Stimulated activated CD8-positive, alpha-beta memory T cell treated with anti-CD3 and anti-CD28 coated beads, Interleukin-4, amount 100 ng/mL, for 4 hours (primary cell): ENCODE data around the gene MYOM3.

Source experiments
- DNase-seq, 2 donors: peaks; one replicate each; pipeline ENCODE4 v3.0.0-alpha.2; 2020; ENCODE audit warnings: low read depth in 2 of 2, low spot score in 1 of 2

MYOM3 gene

DNA sequence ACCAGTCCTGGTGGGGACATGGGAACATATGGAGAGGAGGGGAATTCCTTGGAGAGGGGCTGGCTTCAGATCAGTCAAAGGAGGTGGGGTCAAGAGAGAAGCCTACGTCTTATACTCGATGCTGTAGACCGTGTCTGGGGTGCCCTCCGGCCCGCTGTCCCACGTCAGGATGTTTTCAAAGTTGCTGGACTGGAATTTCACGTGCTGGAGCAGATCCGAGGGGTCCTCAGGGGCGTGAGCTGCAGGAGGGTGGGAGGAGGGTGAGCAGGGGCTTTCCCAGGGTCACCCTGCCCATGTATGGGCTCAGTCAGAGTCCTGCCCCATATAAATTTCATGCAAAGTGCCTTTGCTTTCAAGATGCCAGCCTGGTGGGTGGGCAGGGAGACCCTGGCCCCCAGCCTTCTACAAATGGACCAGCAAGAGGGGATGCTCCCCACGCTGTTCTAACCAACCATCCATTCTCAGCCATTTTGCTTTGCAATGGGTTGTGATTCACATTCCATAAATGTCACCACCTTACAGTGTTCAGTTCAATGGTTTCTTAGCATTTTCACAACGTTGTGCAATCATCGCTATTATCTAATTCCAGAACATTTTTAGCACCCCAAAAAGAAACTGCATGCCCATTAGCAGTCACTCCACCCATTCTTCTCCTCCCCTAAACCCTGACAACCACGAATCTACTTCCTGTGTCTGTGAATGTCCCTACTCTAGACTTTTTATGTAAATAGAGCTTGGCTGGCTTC lies 26.7 kb upstream of the MYOM3 start:
- DNase-seq = no peak

DNA sequence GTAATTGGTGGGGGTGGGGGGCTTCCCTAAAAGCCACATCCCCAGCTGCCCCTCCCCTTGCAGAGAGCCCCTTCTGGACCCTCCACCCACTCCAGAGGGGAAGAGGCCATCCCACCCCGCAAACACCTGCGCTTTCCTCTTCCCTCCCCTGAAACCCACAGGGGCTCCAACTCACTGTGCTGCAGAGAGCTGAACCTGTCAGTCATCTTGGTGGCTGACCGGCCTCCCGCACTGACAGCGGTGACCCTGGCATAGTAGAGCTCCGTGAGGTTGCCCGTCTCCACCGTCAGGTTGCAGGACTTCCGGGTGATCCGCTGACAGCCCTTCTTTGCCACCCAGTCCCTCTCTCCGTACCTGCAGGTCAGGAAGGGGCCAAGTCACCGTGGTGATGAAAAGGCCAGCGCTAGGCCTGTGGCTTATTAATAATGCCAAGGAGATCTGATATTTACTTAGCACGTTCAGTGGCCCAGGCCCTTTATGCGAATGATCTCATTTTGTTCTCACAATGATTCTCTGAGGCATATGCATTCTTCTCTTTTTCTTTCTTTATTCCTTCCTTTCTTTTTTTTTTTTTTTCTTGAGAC lies 25.1 kb upstream of the MYOM3 start:
- no peak for DNase-seq

DNA sequence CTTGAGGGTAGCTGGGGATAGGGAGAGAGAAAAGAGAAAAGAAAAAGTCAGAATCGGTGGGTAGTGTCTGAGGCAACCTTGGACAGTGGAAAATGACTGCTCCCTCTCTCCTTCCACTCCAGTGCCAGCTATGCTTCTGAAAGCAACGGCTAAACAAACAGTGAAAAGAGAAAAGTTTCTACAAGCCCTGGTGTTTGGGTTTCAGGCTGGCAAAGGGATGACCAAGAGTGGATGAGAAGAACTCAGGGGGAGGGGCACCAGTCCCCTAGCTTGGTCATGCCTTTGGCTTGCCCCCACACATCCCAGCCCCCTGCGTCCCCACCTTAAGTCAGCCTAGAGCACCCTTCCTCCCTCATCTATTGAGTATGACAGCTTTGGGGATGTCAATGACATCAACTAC lies 22.4 kb upstream of the MYOM3 start:
- DNase-seq = no peak

DNA sequence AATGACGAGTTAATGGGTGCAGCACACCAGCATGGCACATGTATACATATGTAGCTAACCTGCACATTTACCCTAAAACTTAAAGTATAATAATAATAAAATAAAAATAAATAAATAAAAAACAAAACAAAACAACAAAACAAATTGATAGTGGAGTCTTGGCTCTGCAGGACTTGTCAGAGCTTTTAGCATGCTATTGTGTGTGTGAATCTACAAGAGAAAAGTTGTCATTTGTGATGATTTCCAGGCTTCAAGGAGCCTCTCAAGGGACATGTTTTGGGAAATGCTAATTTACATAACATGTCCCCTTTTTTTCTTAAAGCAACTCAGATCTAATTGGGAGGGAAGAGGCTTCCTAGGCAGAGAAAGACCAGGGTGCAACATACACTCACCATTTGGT lies 21.9 kb upstream of the MYOM3 start:
- no peak for DNase-seq

DNA sequence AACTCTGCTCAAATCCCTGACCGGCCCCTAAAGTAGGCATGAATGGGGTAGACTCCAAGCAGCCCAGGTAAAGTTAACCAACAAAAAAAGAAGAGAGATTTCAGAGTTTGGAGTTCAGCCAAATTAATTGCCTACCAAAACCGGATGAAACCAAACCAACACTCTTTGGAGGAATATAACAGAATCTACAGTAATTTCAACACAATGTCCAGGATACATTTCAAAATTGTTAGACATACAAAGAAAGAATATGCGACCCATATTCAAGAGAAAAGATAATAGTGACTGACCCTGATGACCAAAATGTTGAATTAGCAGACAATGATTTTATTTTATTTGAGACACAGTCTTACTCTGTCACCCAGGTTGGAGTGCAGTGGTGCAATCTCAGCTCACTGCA lies 18.4 kb upstream of the MYOM3 start:
- DNase-seq = no peak

DNA sequence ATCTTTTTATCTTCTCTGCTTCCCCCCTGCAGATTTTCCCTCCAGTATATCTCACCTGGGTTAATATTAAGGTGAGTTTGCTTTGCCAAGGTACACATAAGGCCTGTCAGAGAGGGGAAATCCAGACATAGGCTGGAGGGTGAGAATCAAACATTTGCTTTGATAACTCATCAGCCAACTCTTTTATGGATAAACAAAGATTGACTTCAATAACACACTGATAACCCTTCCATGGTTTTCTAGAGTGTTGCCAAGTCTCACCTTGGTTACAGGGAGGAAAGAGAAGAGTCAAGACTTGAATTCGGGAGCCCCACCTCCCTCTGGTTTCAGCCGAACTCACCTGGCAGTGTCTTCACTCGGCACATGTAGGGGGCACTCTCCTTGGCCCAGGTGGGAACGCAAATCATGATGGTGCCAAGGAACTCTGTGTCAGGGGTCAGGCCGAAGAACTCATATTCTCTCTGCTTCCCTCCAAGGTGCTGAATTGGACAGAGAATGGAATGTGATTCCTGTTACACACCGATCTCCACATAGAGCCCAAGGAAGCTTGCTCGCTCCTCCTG lies 15.9 kb upstream of the MYOM3 start:
- no peak for DNase-seq

DNA sequence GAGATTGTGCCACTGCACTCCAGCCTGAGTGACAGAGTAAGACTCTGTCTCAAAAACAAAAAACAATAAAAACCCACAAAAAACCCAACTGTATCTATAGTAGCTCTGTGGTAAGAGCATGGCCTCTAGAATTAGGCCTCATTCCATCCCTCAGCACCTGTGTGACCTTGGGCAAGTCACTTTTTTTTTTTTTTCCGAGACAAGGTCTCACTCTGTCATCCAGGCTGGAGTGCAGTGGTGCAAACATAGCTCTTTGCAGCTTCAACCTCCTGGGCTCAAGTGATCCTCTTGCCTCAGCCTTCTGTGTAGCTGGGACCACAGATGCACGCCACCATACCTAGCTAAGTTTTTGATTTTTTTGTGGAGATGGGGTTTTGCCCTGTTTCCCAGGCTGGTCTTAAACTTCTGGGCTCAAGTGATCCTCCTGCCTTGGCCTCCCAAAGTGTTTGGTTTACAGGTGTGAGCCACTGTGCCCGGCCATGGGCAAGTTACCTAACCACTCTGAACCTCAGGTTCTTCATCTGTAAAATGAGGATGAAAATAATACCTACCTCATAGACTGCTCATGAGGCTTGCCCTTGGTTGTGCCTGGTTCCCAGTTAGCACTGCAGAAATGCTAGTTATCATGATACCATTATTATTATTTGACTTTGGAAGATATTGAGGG lies 15.3 kb upstream of the MYOM3 start:
- DNase-seq = no peak

DNA sequence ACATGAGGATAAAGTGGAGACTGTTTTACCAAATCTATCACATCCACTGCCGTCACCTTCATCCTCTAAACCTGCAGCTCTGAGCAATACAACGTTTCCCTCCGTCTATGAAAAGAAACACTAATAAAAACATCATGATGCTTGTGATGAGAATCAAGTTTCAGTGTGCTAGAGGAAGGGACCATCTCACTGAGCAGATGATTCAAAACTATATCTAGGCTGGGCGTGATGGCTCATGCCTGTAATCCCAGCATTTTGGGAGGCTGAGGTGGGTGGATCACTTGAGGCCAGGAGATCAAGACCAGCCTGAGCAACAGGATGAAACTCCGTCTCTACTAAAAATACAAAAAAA lies 14.7 kb upstream of the MYOM3 start:
- no peak for DNase-seq

DNA sequence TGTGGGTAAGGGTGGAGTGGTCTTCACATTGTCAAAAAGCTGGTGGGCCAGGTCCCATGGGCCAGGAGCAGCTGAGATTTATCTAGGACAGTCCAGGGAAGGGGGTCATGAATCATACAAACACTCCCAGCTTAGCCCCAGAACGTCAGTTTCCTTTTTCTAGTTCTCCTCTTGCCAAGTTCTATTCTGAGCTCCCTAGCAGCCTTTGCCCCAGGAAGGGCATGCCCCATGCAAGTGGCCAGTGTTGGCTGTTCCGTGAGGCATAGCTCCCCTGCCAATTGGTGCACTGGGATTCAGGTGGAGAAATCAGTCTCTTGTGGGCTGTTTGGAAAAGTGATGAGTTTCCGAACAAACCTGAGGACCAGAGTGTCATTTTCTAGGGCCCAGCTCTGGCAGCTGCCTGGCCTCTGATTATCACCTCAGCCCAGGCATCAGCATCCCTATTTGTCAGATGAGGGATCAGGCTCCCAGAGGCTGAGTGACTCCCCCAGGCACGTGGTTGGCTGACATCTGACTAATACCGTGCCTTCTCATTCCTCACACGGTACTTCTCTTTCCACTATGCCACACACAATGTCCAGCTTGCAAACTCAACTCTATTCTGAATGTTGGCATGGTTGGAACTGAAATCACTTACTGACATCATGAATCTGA lies 14.2 kb upstream of the MYOM3 start:
- DNase-seq = no peak

DNA sequence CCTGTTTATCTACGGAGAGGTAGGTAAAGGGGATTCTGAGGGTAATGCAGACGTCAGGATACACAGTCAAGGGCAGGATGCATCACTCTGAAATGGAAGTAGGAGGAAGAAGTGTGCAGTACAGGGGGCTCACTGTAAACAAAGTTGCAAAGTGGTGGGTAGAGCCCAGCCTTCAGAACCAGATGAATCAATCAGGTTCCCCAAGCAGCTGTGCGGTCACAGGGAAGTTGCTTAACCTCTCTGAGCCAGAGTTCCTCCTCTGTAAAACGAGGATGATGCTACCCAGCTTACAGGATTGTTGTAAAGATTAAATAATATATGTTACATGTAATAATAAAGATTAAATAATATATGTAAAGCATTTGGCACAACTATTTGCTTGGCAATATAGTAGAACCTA lies 13.5 kb upstream of the MYOM3 start:
- no peak for DNase-seq

DNA sequence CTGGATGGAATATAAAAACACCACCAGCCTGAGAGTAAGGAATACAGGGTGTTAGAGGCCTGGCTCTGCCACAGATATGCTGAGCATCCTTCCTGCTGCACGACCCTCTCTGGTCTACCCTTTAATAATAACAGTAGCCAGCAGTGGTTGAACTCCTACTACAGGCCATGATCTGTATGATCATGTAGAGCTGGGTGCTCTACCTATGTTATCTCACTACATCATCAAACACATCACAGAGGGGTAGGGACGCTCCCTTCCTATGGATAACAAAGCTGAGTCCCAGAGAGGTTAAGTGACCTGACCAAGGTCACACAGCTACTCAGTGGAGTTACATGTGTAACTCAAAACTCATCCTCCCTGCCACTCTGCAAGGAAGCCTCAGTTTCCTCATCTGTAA lies 13.0 kb upstream of the MYOM3 start:
- DNase-seq = no peak

DNA sequence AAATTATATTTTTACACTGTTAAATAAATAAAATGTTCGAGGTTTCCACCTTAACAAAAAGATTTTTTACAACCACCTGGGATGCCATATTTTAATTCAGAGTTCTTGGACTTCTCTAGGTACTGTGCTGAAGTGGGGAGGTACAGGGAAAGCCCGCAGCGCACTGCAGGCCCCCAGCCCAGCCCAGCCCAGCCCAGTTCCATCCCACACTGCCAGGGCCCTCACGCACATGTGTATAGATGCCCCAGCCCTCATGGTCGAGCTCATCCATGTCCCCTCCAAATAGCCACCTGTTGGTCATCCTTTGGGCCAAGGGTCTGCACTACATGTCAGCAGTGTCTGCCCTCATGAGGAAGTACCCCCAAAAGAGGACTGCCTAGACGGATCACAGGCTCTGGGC lies 11.7 kb upstream of the MYOM3 start:
- DNase-seq = no peak

DNA sequence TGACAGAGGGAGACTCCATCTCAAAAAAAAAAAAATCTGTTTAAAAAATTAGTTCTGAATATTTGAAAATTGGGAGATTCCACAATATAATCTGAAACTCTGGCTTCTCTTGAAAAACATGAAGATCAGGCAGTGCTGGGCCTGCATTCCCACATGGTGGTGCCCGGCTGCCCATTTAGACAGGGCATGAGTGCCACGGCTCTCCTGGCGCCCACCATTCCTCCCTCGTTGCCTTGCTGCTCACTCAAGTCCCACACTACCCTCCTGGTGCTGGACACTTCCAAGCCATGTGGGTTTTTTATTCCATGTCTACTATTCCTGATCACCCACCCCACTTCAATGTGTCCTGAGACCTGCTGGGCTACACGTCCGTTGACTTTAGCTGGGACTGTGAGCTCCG lies 10.8 kb upstream of the MYOM3 start:
- no peak for DNase-seq

DNA sequence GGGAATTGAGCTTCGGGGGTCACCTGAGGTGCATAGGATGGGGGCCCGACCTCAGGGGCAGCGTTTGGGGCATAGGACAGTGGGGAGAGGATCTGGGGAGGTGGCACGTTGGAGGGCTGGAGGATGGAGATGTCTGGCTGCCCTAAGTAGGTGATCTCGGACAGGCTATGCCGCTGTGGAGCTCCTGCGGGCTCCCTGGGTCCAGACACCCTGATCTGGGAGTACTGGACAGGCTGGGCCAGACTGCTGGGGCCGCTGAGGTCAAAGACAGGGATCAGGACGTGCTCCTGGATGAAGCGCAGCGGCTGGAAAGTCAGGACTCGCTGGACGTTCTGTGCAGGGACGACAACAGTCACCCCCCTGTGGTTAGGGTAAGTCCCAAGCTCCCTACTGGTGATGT lies 9.5 kb upstream of the MYOM3 start:
- no peak for DNase-seq

DNA sequence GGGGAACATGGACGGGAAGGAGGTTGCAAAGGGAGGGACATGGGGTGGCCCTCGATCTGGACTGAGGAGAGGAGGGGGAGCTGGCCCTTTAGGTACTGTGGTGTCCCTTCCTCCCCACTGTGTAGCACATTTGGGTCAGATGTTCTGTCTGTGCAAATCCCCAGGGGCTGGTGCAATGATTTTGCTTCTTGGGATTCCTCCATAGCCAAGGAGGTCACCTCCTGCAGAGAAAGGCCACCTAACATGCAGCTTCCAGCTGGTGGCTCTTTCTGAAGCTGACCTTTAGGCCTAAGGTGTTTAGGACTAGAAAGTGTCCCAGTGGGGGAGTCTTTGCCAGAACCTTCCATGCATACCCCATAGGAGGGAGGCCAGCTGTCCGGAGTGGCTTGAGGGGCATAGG lies 9.0 kb upstream of the MYOM3 start:
- no peak for DNase-seq

DNA sequence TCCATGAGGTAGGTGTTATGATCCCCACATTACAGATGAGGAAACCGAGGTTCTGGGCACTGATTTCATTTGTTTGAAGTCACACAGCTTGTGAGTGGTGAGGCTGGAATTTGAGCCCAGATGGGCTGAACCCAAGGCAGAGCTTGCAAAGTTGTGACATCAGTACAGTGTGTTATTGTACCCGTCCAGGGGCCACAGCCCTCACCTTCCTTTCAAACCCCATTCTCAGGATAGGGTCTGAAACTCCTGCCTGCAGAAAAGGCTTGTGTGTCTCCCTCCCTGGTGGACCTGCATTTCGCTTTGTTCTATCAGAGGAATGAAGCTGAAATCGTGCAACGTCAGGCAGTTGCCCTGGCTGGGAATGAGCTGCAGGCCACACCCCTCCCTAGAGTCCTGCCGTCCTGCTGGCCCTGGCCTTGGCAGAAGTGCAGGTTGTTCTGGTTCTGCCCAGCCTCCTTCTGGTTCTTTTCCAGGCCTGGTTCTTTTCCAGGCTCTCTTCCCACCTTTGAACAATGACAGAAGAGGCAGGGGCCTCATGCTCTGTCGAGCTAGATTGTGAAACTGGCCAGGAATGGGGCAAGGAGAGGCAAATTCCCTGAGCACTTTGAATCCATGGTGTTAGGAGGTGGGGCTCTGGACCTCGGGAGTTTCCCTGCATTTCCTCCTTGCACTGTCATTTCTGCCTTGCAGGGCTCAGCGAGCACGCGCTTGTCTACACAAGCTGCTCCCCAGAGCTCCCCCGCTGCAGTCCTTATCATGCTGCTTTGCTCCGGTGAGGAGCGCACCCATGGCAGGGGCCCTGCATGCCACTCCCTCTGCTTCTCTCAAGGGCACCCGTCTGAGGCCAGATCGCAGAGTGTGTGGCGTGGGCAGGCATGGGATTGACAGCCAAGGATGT lies 8.2 kb upstream of the MYOM3 start:
- no peak for DNase-seq

DNA sequence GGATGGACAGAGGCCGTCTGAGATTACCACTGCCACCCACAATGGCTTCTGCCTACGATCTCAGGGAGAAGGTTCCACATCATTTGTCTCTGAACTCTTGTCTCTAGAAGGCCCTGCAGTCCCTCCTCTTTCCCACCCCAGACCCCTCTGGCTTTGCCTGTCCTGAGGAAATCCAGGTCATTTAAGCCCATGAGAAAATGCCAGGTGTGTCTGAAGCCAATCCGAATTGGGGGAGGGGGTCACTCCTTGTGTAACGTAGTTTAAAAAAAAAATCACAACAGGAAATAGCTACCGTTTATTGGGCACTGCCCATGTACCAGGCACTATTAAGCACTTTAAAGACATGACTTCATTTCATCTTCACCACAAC lies 7.5 kb upstream of the MYOM3 start:
- no peak for DNase-seq

DNA sequence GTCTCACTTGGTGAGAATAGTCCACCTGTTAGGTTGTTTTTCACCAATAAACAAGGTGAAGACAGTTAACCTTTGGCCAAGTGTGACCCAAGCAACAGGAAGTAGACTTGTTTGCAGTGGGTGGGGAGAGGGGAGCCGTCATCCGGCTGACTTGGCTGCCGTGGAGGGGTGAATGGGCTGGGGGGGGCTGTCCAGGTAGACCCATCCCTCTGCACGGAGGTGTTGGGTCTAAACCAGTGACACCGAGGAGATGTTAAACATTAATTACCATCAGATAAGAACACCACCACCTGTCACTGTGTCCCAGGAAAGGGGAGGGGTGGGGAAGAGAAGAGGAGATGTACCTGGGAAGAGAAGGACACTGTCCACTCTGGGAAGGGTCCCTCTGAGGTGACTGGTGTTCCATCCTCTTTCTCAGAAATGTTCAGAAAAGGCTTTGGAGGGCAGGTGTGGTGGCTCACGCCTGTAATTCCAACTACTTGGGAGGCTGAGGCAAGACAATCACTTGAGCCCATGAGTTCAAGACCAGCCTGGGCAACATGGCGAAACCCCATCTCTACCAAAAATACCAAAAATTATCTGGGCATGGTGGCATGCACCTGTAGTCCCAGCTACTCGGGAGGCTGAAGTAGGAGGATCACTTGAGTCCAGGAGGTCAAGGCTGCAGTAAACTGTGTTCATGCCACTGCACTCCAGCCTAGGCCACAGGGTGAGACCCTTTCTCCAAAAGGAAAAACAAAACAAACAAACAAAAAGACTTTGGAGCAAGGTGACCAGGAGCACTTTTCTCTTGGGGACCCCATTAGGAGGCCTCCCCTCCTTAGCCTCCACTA lies 6.7 kb upstream of the MYOM3 start:
- no peak for DNase-seq

DNA sequence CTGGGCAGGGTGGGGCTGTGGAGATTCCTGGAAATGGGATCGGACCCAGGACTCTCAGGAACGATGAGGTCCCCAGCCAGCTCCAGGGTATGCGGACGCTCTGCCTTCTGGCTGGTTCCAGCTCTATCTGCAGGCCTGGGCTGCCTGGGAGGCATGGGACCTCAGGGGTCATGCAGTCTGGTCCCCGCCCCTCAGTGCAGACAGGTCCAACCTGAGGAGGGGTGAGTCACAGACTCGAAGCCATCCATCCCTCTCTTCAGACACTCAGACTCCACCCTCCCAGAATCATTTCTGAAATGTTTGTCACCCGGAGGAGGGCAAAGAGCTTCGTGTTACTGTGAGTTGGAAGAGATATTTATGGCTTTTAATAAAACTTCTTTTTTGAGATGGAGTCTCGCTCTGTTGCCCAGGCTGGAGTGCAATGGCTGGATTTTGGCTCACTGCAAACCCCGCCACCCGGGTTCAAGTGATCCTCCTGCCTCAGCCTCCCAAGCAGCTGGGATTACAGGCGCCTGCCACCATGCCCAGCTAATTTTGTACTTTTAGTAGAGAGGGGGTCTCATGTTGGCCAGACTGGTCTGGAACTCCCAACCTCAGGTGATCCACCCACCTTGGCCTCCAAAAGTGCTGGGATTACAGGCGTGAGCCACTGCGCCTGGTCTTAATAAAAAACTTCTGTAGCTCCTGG lies 5.9 kb upstream of the MYOM3 start:
- DNase-seq = no peak

DNA sequence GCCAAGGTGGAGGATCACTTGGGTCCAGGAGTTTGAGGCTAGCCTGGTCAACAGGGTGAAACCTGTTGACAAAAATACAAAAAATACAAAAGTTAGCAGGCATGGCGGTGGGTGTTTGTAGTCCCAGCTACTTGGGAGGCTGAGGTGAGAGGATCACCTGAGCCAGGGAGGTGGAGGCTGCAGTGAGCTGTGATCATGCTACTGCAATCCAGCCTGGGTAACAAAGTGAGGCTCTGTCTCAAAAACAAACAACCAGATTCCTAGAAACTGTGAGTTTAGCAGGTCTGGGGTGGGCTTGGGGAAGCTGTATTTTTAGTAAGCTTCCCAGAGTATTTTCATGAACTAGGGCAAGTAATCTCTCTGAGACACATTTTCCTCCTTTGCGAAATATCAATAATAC lies 5.2 kb upstream of the MYOM3 start:
- no peak for DNase-seq
